ENCODE measurements around the gene DGKG.

DNA sequence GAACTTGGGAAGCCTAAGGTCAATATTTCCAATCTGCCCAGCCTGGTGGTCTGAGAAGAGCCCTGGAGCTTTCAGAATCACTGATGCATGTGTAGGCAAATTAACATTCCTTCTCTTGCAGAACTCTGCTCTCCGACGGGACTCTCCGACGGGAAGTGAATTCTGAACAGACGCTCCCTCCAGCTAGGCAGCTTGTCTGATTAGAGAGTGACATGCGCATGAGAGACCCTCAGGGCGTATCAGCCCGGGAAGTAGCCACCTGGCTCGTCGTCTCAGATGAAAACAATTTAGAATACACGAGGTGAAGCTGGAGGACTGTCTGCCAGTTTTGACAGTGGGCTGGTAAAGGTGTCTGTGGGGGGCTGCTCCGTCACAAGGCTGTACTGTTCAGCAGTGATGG, 103.1 kb downstream of the DGKG start:
- TF ChIP-seq, protein P1, sequence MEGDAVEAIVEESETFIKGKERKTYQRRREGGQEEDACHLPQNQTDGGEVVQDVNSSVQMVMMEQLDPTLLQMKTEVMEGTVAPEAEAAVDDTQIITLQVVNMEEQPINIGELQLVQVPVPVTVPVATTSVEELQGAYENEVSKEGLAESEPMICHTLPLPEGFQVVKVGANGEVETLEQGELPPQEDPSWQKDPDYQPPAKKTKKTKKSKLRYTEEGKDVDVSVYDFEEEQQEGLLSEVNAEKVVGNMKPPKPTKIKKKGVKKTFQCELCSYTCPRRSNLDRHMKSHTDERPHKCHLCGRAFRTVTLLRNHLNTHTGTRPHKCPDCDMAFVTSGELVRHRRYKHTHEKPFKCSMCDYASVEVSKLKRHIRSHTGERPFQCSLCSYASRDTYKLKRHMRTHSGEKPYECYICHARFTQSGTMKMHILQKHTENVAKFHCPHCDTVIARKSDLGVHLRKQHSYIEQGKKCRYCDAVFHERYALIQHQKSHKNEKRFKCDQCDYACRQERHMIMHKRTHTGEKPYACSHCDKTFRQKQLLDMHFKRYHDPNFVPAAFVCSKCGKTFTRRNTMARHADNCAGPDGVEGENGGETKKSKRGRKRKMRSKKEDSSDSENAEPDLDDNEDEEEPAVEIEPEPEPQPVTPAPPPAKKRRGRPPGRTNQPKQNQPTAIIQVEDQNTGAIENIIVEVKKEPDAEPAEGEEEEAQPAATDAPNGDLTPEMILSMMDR (IDR thresholded peaks at IDR 0.05): no peak
- no peak for TF ChIP-seq POLR2A (IDR thresholded peaks at IDR 0.05)

Data from lower leg skin (tissue), 3 donors.